Neural cell (in vitro differentiated cells): Measurements from ENCODE around the gene PPIL4. TPM values are rescaled to one million over a fixed set of nuclear protein-coding genes. Genes with fewer than 3 reads are reported as not detected.

Experiments used
- H2AFZ ChIP-seq: fragments of 200-600, 300-800 bp; sonication (generic), shearing (Covaris generic); 2 replicates; pipeline ENCODE4 v1.6.0; 2014; ENCODE audit warnings: low read depth, mild to moderate bottlenecking, antibody characterized with exemption, low read length, moderate library complexity
- H3F3A ChIP-seq: fragments of 200-600 bp; shearing (Covaris generic); 2 replicates; pipeline ENCODE4 v1.6.1; 2016; ENCODE audit warnings: mild to moderate bottlenecking, moderate library complexity, mixed read lengths, antibody characterized with exemption, low read length; ENCODE audit not compliant: insufficient read depth, poor library complexity, severe bottlenecking
- H3K27ac ChIP-seq: fragments of 200-600, 300-800 bp; sonication (generic), shearing (Covaris generic); 2 replicates; pipeline ENCODE4 v1.5.1; 2014; ENCODE audit warnings: mild to moderate bottlenecking, low read length, moderate library complexity
- H3K27me3 ChIP-seq: fragments of 300-800, 200-600 bp; sonication (generic), shearing (Covaris generic); 2 replicates; pipeline ENCODE4 v1.6.0; 2014; ENCODE audit warnings: mild to moderate bottlenecking, low read depth, low read length, moderate library complexity; ENCODE audit not compliant: insufficient read depth
- H3K36me3 ChIP-seq: fragments of 300-800, 200-600 bp; sonication (generic), shearing (Covaris generic); 2 replicates; pipeline ENCODE4 v1.5.1; 2014; ENCODE audit warnings: mild to moderate bottlenecking, antibody characterized with exemption, low read length, moderate library complexity; ENCODE audit not compliant: insufficient read depth
- H3K4me2 ChIP-seq: fragments of 300-800, 200-600 bp; sonication (generic), shearing (Covaris generic); 2 replicates; pipeline ENCODE4 v1.6.0; 2014; ENCODE audit warnings: mild to moderate bottlenecking, low read length
- H3K4me3 ChIP-seq: fragments of 300-800, 200-600 bp; sonication (generic), shearing (Covaris generic); 2 replicates; pipeline ENCODE4 v1.5.1; 2014; ENCODE audit warnings: mild to moderate bottlenecking, low read length, moderate library complexity
- H3K79me2 ChIP-seq: fragments of 200-600 bp; shearing (Covaris generic); replicated peaks from 2 replicates; pipeline ENCODE4 v1.6.0; 2014; ENCODE audit warnings: mild to moderate bottlenecking, low read length, moderate library complexity; ENCODE audit not compliant: insufficient read depth
- H3K9ac ChIP-seq: fragments of 300-800, 200-600 bp; sonication (generic), shearing (Covaris generic); 2 replicates; pipeline ENCODE4 v1.6.1; 2016; ENCODE audit warnings: mild to moderate bottlenecking, low read length, mixed read lengths
- H3K9me2 ChIP-seq: fragments of 200-600 bp; shearing (Covaris generic); 2 replicates; pipeline ENCODE4 v1.6.1; 2016; ENCODE audit warnings: mild to moderate bottlenecking, low read length, mixed read lengths; ENCODE audit not compliant: insufficient read depth
- H3K9me3 ChIP-seq: fragments of 200-600, 300-800 bp; sonication (generic), shearing (Covaris generic); 2 replicates; pipeline ENCODE4 v1.6.1; 2016; ENCODE audit warnings: mild to moderate bottlenecking, mixed run types, low read length, moderate library complexity, mixed read lengths
- H4K20me1 ChIP-seq: fragments of 200-600 bp; shearing (Covaris generic); 2 replicates; pipeline ENCODE4 v1.6.1; 2016; ENCODE audit warnings: mild to moderate bottlenecking, mixed run types; ENCODE audit not compliant: insufficient read depth
- CTCF ChIP-seq: fragments of 450-650 bp; IDR thresholded peaks from 2 replicates; pipeline ENCODE4 v1.5.1; 2014; ENCODE audit warnings: antibody characterized with exemption, mild to moderate bottlenecking, moderate library complexity; ENCODE audit not compliant: poor library complexity, severe bottlenecking
- EP300 ChIP-seq: fragments of 450-650 bp; conservative IDR thresholded peaks from 2 replicates; pipeline ENCODE4 v1.6.1; 2014; ENCODE audit warnings: antibody characterized with exemption, mild to moderate bottlenecking, moderate library complexity; ENCODE audit not compliant: poor library complexity, severe bottlenecking
- EZH2 ChIP-seq: fragments of 200-600, 300-800 bp; shearing (Covaris generic), sonication (generic); IDR thresholded peaks from 2 replicates; pipeline ENCODE4 v1.6.1; 2014; ENCODE audit warnings: antibody characterized with exemption, low read length, borderline replicate concordance, mild to moderate bottlenecking; ENCODE audit not compliant: insufficient read depth, poor library complexity, severe bottlenecking
- MXI1 ChIP-seq: fragments of 450-650 bp; conservative IDR thresholded peaks from 2 replicates; pipeline ENCODE4 v1.6.1; 2014; ENCODE audit warnings: antibody characterized with exemption, mild to moderate bottlenecking; ENCODE audit not compliant: poor library complexity, severe bottlenecking
- POLR2AphosphoS5 ChIP-seq: IDR thresholded peaks from 2 replicates; pipeline ENCODE4 v1.6.1; 2012
- RAD21 ChIP-seq: fragments of 450-650 bp; conservative IDR thresholded peaks from 2 replicates; pipeline ENCODE4 v1.6.1; 2014; ENCODE audit warnings: antibody characterized with exemption, mild to moderate bottlenecking, moderate library complexity
- REST ChIP-seq: IDR thresholded peaks from 2 replicates; pipeline ENCODE4 v1.6.1; 2012; ENCODE audit warnings: borderline replicate concordance
- SMC3 ChIP-seq: fragments of 450-650 bp; conservative IDR thresholded peaks from 2 replicates; pipeline ENCODE4 v1.6.1; 2014; ENCODE audit warnings: antibody characterized with exemption, mild to moderate bottlenecking, moderate library complexity; ENCODE audit not compliant: poor library complexity
- TAF1 ChIP-seq: IDR thresholded peaks from 2 replicates; pipeline ENCODE4 v1.6.1; 2012; ENCODE audit warnings: low read depth
- polyA plus RNA-seq: library from polyadenylated mRNA; depleted of rRNA; stranded (reverse); fragments of >200 nt; gene quantifications from 2 replicates; pipeline ENCODE4 v1.2.3, GENCODE V29; 2014
- small RNA-seq, 3 experiments: library from RNA; depleted of rRNA; stranded (forward); fragments of <200 nt; gene quantifications; one replicate each; pipeline ENCODE3, GENCODE V24; 2012

PPIL4 gene
- polyA plus RNA-seq, 1 donor from 2014 or later: 57.2 TPM

- no peak overlapping the region for H2AFZ ChIP-seq
- no peaks in the 10 kb centered on the region for H3F3A ChIP-seq
- peaks cover 27% of the 10 kb centered on the region for H3K27me3 ChIP-seq
- TF ChIP-seq CTCF: no peak
- TF ChIP-seq REST: no peak
- no peak for TF ChIP-seq TAF1
- TF ChIP-seq POLR2AphosphoS5: no peak
- TF ChIP-seq SMC3: no peak
- no peak for TF ChIP-seq EZH2
- TF ChIP-seq EP300: no peak
- no peak for TF ChIP-seq MXI1
- TF ChIP-seq RAD21: no peak
- H4K20me1 ChIP-seq: no peaks in the 10 kb centered on the region
- H3K4me2 ChIP-seq: no peak overlapping the region
- no peaks in the 10 kb centered on the region for H3K79me2 ChIP-seq
- no peaks in the 10 kb centered on the region for H3K9me2 ChIP-seq
- H3K27ac ChIP-seq: no peak overlapping the region
- peaks cover 3% of the 10 kb centered on the region for H3K9me3 ChIP-seq
- no peak overlapping the region for H3K4me3 ChIP-seq
- no peaks in the 10 kb centered on the region for H3K36me3 ChIP-seq
- H3K9ac ChIP-seq: no peak overlapping the region
These were observed 90.7 kb downstream of the PPIL4 start for GRCh38 chr6:149455031-149455732.

Small RNAs within 50 kb of the gene (small RNA-seq; reads per million reads assigned to genes)
- 0 reads per million in 3 experiments for gene RF00410
- 0 to 23.1 (median 0.26) reads per million in 3 experiments for gene RNU7-3P

Other genes with a start within 250 kb of the PPIL4 start
- 27.6 and 29.4 TPM in 2 replicates for gene TAB2, start 228.3 kb downstream of the PPIL4 start, polyA plus RNA-seq
- not detected in 2 replicates for gene SUMO4, start 145.8 kb downstream of the PPIL4 start, polyA plus RNA-seq
- 0.66 and 1.0 TPM in 2 replicates for gene ZC3H12D, start 61.0 kb downstream of the PPIL4 start, polyA plus RNA-seq
- gene GINM1, start 20.3 kb upstream of the PPIL4 start, polyA plus RNA-seq: 19.8 and 28.4 TPM in 2 replicates
- gene KATNA1, start 102.7 kb upstream of the PPIL4 start, polyA plus RNA-seq: 23.1 and 32.2 TPM in 2 replicates
- 12.8 and 12.9 TPM in 2 replicates for gene LATS1, start 172.1 kb upstream of the PPIL4 start, polyA plus RNA-seq
- 20.9 and 26.9 TPM in 2 replicates for gene NUP43, start 200.5 kb upstream of the PPIL4 start, polyA plus RNA-seq
- 384 and 400 TPM in 2 replicates for gene PCMT1, start 203.7 kb upstream of the PPIL4 start, polyA plus RNA-seq